C4-2B (cell line): ENCODE results near the gene BAK1.

Experiments
- ZFX ChIP-seq: fragments of 450-650 bp; IDR thresholded peaks from 2 replicates; pipeline ENCODE4 v1.6.1; 2017
- TF ChIP-seq, protein P1 (sequence below): fragments of 450-650 bp; conservative IDR thresholded peaks from 2 replicates; pipeline ENCODE4 v1.5.1; 2017; ENCODE audit warnings: mild to moderate bottlenecking

DNA sequence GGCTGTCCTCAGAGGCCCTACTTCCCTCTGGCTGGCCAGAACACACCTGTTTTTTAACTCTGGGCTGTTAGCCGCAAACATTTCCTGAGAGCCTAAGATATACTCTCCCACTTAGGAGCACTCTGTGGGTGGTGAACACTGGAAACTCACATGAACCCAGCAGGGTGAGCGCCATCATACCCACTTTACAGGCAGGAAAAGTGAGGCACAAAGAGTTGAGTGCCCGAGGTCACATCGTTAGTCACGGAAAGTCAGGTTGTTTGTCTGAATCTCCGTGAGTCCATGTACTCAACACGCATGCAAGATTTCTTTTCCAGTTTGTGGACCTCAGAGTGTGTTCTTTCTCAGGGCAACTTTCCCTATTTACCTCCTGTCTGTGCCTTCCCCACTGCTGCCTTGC, 1.9 kb downstream of the BAK1 start:
- TF ChIP-seq, protein P1, sequence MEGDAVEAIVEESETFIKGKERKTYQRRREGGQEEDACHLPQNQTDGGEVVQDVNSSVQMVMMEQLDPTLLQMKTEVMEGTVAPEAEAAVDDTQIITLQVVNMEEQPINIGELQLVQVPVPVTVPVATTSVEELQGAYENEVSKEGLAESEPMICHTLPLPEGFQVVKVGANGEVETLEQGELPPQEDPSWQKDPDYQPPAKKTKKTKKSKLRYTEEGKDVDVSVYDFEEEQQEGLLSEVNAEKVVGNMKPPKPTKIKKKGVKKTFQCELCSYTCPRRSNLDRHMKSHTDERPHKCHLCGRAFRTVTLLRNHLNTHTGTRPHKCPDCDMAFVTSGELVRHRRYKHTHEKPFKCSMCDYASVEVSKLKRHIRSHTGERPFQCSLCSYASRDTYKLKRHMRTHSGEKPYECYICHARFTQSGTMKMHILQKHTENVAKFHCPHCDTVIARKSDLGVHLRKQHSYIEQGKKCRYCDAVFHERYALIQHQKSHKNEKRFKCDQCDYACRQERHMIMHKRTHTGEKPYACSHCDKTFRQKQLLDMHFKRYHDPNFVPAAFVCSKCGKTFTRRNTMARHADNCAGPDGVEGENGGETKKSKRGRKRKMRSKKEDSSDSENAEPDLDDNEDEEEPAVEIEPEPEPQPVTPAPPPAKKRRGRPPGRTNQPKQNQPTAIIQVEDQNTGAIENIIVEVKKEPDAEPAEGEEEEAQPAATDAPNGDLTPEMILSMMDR = no peak
- no peak for TF ChIP-seq ZFX
